ENCODE measurements around the gene ACVR1B.

The ACVR1B gene

GRCh38 chr12:51985154-51985835 lies 33.8 kb downstream of the ACVR1B start:
- FAIRE-seq (no peak), DNase-seq (ENCODE audit: insufficient read length, low spot score) (no peak)
- TF ChIP-seq PAX5 (IDR thresholded peaks at IDR 0.05; ENCODE audit: insufficient read depth, low read length, severe bottlenecking) (no peak), SPI1 (IDR thresholded peaks at IDR 0.05; ENCODE audit: low read depth, low read length) (no peak), POU2F2 (IDR thresholded peaks at IDR 0.05; ENCODE audit: low read depth, low read length) (no peak), POLR2AphosphoS5 (IDR thresholded peaks at IDR 0.05; ENCODE audit: low read depth, low read length) (no peak), TAF1 (IDR thresholded peaks at IDR 0.05; ENCODE audit: low read depth, low read length) (no peak), POLR2A (IDR thresholded peaks at IDR 0.05; ENCODE audit: low read depth, low read length) (no peak)

- FAIRE-seq, result no peak
Measured at GRCh38 chr12:51986834-51987233, 35.3 kb downstream of the ACVR1B start.

GRCh38 chr12:51992246-51992645 lies 40.7 kb downstream of the ACVR1B start:
- TF ChIP-seq POU2F2 (IDR thresholded peaks at IDR 0.05; ENCODE audit: low read depth, low read length) (no peak), TAF1 (IDR thresholded peaks at IDR 0.05; ENCODE audit: low read depth, low read length) (no peak), POLR2AphosphoS5 (IDR thresholded peaks at IDR 0.05; ENCODE audit: low read depth, low read length) (no peak), PAX5 (IDR thresholded peaks at IDR 0.05; ENCODE audit: insufficient read depth, low read length, severe bottlenecking) (no peak), SPI1 (IDR thresholded peaks at IDR 0.05; ENCODE audit: low read depth, low read length) (no peak), POLR2A (IDR thresholded peaks at IDR 0.05; ENCODE audit: low read depth, low read length) (no peak)
- DNase-seq (ENCODE audit: insufficient read length, low spot score), result no peak
- FAIRE-seq, result no peak

More at GRCh38 chr12:51986834-51987233, 35.3 kb downstream of the ACVR1B start:
- no peak for DNase-seq (ENCODE audit: insufficient read length, low spot score)
- TF ChIP-seq POLR2A (IDR thresholded peaks at IDR 0.05; ENCODE audit: low read depth, low read length), result no peak
- no peak for TF ChIP-seq SPI1 (IDR thresholded peaks at IDR 0.05; ENCODE audit: low read depth, low read length)
- no peak for TF ChIP-seq TAF1 (IDR thresholded peaks at IDR 0.05; ENCODE audit: low read depth, low read length)
- no peak for TF ChIP-seq POU2F2 (IDR thresholded peaks at IDR 0.05; ENCODE audit: low read depth, low read length)
- TF ChIP-seq POLR2AphosphoS5 (IDR thresholded peaks at IDR 0.05; ENCODE audit: low read depth, low read length), result no peak

GRCh38 chr12:51994539-51994820 lies 43.0 kb downstream of the ACVR1B start:
- TF ChIP-seq POLR2A (IDR thresholded peaks at IDR 0.05; ENCODE audit: low read depth, low read length), result no peak
- TF ChIP-seq SPI1 (IDR thresholded peaks at IDR 0.05; ENCODE audit: low read depth, low read length), result no peak
- FAIRE-seq (no peak), DNase-seq (ENCODE audit: insufficient read length, low spot score) (no peak)

- DNase-seq (ENCODE audit: insufficient read length, low spot score) (no peak), FAIRE-seq (no peak)
- TF ChIP-seq SPI1 (IDR thresholded peaks at IDR 0.05; ENCODE audit: low read depth, low read length), result no peak
- TF ChIP-seq PAX5 (IDR thresholded peaks at IDR 0.05; ENCODE audit: insufficient read depth, low read length, severe bottlenecking), result no peak
- no peak for TF ChIP-seq TAF1 (IDR thresholded peaks at IDR 0.05; ENCODE audit: low read depth, low read length)
- no peak for TF ChIP-seq POU2F2 (IDR thresholded peaks at IDR 0.05; ENCODE audit: low read depth, low read length)
- TF ChIP-seq POLR2A (IDR thresholded peaks at IDR 0.05; ENCODE audit: low read depth, low read length), result no peak
- no peak for TF ChIP-seq POLR2AphosphoS5 (IDR thresholded peaks at IDR 0.05; ENCODE audit: low read depth, low read length)
Measured at GRCh38 chr12:51994959-51995358, 43.5 kb downstream of the ACVR1B start.

GRCh38 chr12:51997136-51997535 lies 45.6 kb downstream of the ACVR1B start:
- no peak for TF ChIP-seq POLR2AphosphoS5 (IDR thresholded peaks at IDR 0.05; ENCODE audit: low read depth, low read length)
- no peak for TF ChIP-seq POLR2A (IDR thresholded peaks at IDR 0.05; ENCODE audit: low read depth, low read length)
- TF ChIP-seq TAF1 (IDR thresholded peaks at IDR 0.05; ENCODE audit: low read depth, low read length), result no peak
- no peak for TF ChIP-seq PAX5 (IDR thresholded peaks at IDR 0.05; ENCODE audit: insufficient read depth, low read length, severe bottlenecking)
- no peak for TF ChIP-seq SPI1 (IDR thresholded peaks at IDR 0.05; ENCODE audit: low read depth, low read length)
- TF ChIP-seq POU2F2 (IDR thresholded peaks at IDR 0.05; ENCODE audit: low read depth, low read length), result no peak
- no peak for FAIRE-seq
- DNase-seq (ENCODE audit: insufficient read length, low spot score), result no peak

- DNase-seq (ENCODE audit: insufficient read length, low spot score) (no peak), FAIRE-seq (no peak)
- no peak for TF ChIP-seq PAX5 (IDR thresholded peaks at IDR 0.05; ENCODE audit: insufficient read depth, low read length, severe bottlenecking)
- TF ChIP-seq TAF1 (IDR thresholded peaks at IDR 0.05; ENCODE audit: low read depth, low read length), result no peak
- no peak for TF ChIP-seq SPI1 (IDR thresholded peaks at IDR 0.05; ENCODE audit: low read depth, low read length)
- TF ChIP-seq POLR2A (IDR thresholded peaks at IDR 0.05; ENCODE audit: low read depth, low read length), result no peak
- TF ChIP-seq POU2F2 (IDR thresholded peaks at IDR 0.05; ENCODE audit: low read depth, low read length), result no peak
- TF ChIP-seq POLR2AphosphoS5 (IDR thresholded peaks at IDR 0.05; ENCODE audit: low read depth, low read length), result no peak
Measured at GRCh38 chr12:52003016-52003550, 51.6 kb downstream of the ACVR1B start.

- TF ChIP-seq POU2F2 (IDR thresholded peaks at IDR 0.05; ENCODE audit: low read depth, low read length), result no peak
- no peak for TF ChIP-seq TAF1 (IDR thresholded peaks at IDR 0.05; ENCODE audit: low read depth, low read length)
- no peak for TF ChIP-seq PAX5 (IDR thresholded peaks at IDR 0.05; ENCODE audit: insufficient read depth, low read length, severe bottlenecking)
- TF ChIP-seq SPI1 (IDR thresholded peaks at IDR 0.05; ENCODE audit: low read depth, low read length), result no peak
- TF ChIP-seq POLR2A (IDR thresholded peaks at IDR 0.05; ENCODE audit: low read depth, low read length), result no peak
- no peak for TF ChIP-seq POLR2AphosphoS5 (IDR thresholded peaks at IDR 0.05; ENCODE audit: low read depth, low read length)
- FAIRE-seq, result no peak
- DNase-seq (ENCODE audit: insufficient read length, low spot score), result no peak
Measured at GRCh38 chr12:52003591-52003990, 52.1 kb downstream of the ACVR1B start.

GRCh38 chr12:52004042-52004648 lies 52.6 kb downstream of the ACVR1B start:
- no peak for FAIRE-seq
- no peak for DNase-seq (ENCODE audit: insufficient read length, low spot score)
- TF ChIP-seq SPI1 (IDR thresholded peaks at IDR 0.05; ENCODE audit: low read depth, low read length) (no peak), PAX5 (IDR thresholded peaks at IDR 0.05; ENCODE audit: insufficient read depth, low read length, severe bottlenecking) (no peak), POLR2A (IDR thresholded peaks at IDR 0.05; ENCODE audit: low read depth, low read length) (no peak), TAF1 (IDR thresholded peaks at IDR 0.05; ENCODE audit: low read depth, low read length) (no peak), POLR2AphosphoS5 (IDR thresholded peaks at IDR 0.05; ENCODE audit: low read depth, low read length) (no peak), POU2F2 (IDR thresholded peaks at IDR 0.05; ENCODE audit: low read depth, low read length) (no peak)

Measured in GM12891 (cell line).